ENCODE measurements around the gene STK32B.
"Not testable (repeated sequence)": the region's sequence is repeated elsewhere in the genome, so short reads cannot be mapped to it uniquely, and the experiment has no call there.

GRCh38 chr4:5006932-5007331, 44.3 kb upstream of the STK32B start:
- not testable (repeated sequence) for TF ChIP-seq POLR2A (IDR thresholded peaks at IDR 0.05; ENCODE audit: low read length); GATA1 (IDR thresholded peaks at IDR 0.05; ENCODE audit: low read depth, low read length)
